Panc1 (cell line): ENCODE data around the gene RPE. TPM values are rescaled to one million over a fixed set of nuclear protein-coding genes. Genes with fewer than 3 reads are reported as not detected.

Experiments
- ATAC-seq: fragments of 200-7000 bp; cut with Tn5 transposase; 2 replicates; pipeline ENCODE4 v1.9.1; 2020; ENCODE audit warnings: mild to moderate bottlenecking, moderate library complexity
- BruUV-seq: library from RNA; stranded (reverse); fragments of 400-500 nt; replicated peaks from 2 replicates; lab custom pipeline; 2021; lab: Mats Ljungman, UMichigan
- CTCF ChIA-PET: fragments of 300-600 bp; sonication (Branson Sonifier 250); formaldehyde crosslinking; loops from one replicate; lab custom pipeline; 2022; ENCODE audit warnings: antibody characterized with exemption; lab: Charles Lee
- POLR2A ChIA-PET: fragments of 300-600 bp; sonication (Branson Sonifier 250); formaldehyde crosslinking; loops from one replicate; lab custom pipeline; 2022; ENCODE audit warnings: antibody characterized with exemption; lab: Charles Lee
- DNase-seq: peaks from one replicate; pipeline ENCODE4 v3.0.0-alpha.2; 2010; ENCODE audit warnings: low read depth, low spot score
- H3K27ac ChIP-seq: 2 replicates; pipeline ENCODE4 v1.5.1; 2011; ENCODE audit warnings: mild to moderate bottlenecking, low read length, inconsistent platforms
- H3K27me3 ChIP-seq: fragments of 200-500 bp; sonication (Bioruptor generic); 2 replicates; pipeline ENCODE4 v1.6.0; 2014; ENCODE audit warnings: low read length, inconsistent platforms; ENCODE audit not compliant: control insufficient read depth, insufficient read depth
- H3K36me3 ChIP-seq: fragments of 200-500 bp; sonication (Bioruptor generic); 2 replicates; pipeline ENCODE4 v1.5.1; 2014; ENCODE audit warnings: inconsistent platforms, mild to moderate bottlenecking, low read length, moderate library complexity; ENCODE audit not compliant: control insufficient read depth, insufficient read depth
- H3K4me1 ChIP-seq: 2 replicates; pipeline ENCODE4 v1.5.1; 2011; ENCODE audit warnings: inconsistent platforms, mild to moderate bottlenecking, low read length, moderate library complexity; ENCODE audit not compliant: control insufficient read depth, insufficient read depth
- H3K4me3 ChIP-seq, 2 experiments: 2 replicates each; pipeline ENCODE4 v1.5.1; 2011 to 2012; ENCODE audit warnings: low read depth in 2 of 2, low read length in 2 of 2, mild to moderate bottlenecking in 2 of 2, inconsistent platforms in 1 of 2, moderate library complexity in 1 of 2
- H3K9me3 ChIP-seq: fragments of 200-500 bp; sonication (Bioruptor generic); 2 replicates; pipeline ENCODE4 v1.5.1; 2014; ENCODE audit warnings: low read depth, mild to moderate bottlenecking, inconsistent platforms, low read length, moderate library complexity; ENCODE audit not compliant: control insufficient read depth, insufficient read depth
- POLR2AphosphoS5 ChIP-seq: IDR thresholded peaks from 2 replicates; pipeline ENCODE4 v1.6.1; 2012; ENCODE audit warnings: mild to moderate bottlenecking, low read depth, low read length, moderate library complexity
- SIN3A ChIP-seq: IDR thresholded peaks from 2 replicates; pipeline ENCODE4 v1.6.1; 2012; ENCODE audit warnings: low read depth, mild to moderate bottlenecking, low read length, moderate library complexity, borderline replicate concordance; ENCODE audit not compliant: insufficient read depth
- TCF7L2 ChIP-seq: IDR thresholded peaks from 2 replicates; pipeline ENCODE4 v1.6.1; 2011; ENCODE audit warnings: mild to moderate bottlenecking, low read depth, low read length, inconsistent platforms
- in situ Hi-C: cut with HindIII; loops from 2 replicates; pipeline ENCODE4 v1.10.0; 2016; ENCODE audit warnings: low sequenced_read_pairs, low pct_unique_long_range_greater_than_20kb
- intact Hi-C: fragments of 100-400 bp; cut with micrococcal nuclease; formaldehyde crosslinking; loops from one replicate; pipeline ENCODE4 v1.10.0; 2022; ENCODE audit not compliant: unreplicated experiment
- total RNA-seq: library from RNA; stranded (reverse); gene quantifications from one replicate; pipeline ENCODE4 v1.2.1, GENCODE V29; 2021; ENCODE audit not compliant: unreplicated experiment
- TF ChIP-seq, protein P1 (sequence below), 2 experiments: IDR thresholded peaks; 2 replicates each; pipeline ENCODE4 v1.6.1; 2011 to 2012; ENCODE audit warnings: low read depth in 2 of 2, control low read depth in 1 of 2, low read length in 1 of 2, mild to moderate bottlenecking in 1 of 2, moderate library complexity in 1 of 2; ENCODE audit not compliant: insufficient read depth in 1 of 2
- TF ChIP-seq, protein P2 (sequence below): fragments of 450-650 bp; IDR thresholded peaks from 2 replicates; pipeline ENCODE4 v1.5.1; 2017; ENCODE audit warnings: mild to moderate bottlenecking

The RPE gene
- total RNA-seq, 1 experiment from 2014 or later = 100 TPM

DNA sequence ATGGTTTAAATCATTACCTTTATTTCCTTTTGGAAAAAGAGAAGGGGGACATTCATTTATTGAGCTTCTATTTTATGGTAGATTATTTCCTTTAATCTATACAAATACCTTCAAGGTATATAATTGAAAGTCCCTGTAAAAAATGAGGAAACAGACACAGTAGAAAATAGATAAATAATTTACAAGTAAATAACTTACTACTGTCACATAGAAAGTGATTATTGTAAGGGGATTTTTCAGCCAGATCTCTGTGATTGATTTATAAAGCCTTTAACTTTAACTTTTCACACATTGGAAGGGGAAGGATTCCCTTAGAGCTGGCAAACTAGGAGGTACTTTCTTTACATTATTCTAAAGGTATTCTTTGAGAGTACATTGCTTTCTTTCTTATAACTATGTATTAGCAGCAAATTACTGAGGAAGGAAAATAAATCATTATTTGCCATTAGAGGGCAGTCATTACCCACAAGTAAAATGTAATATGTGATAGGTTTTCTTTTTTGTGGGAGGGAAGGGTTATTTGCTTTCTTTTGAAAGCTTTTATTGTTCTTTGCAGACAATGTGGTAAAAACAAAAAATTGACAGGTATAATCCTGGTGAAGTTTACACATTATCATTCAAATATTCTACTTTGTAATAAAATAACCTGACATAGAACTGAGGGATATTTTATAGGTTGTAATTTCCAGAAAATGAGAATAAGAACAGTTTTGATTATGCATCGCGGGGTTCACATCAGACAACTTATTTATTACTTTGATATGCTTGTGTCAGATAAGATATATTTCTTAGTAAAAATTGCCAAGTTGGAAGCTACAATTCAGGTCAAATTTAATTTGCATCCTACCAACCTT, 24.8 kb upstream of the RPE start:
- Histone ChIP-seq H3K27me3 (peaks cover 2% of the 10 kb centered on the region; the same call in 1 of the 2 replicates), H3K36me3 (no peaks in the 10 kb centered on the region), H3K9me3 (no peaks in the 10 kb centered on the region), H3K27ac (no peak overlapping the region), H3K4me3 (no peak overlapping the region), H3K4me1 (no peaks in the 10 kb centered on the region)
- TF ChIP-seq, protein P1, sequence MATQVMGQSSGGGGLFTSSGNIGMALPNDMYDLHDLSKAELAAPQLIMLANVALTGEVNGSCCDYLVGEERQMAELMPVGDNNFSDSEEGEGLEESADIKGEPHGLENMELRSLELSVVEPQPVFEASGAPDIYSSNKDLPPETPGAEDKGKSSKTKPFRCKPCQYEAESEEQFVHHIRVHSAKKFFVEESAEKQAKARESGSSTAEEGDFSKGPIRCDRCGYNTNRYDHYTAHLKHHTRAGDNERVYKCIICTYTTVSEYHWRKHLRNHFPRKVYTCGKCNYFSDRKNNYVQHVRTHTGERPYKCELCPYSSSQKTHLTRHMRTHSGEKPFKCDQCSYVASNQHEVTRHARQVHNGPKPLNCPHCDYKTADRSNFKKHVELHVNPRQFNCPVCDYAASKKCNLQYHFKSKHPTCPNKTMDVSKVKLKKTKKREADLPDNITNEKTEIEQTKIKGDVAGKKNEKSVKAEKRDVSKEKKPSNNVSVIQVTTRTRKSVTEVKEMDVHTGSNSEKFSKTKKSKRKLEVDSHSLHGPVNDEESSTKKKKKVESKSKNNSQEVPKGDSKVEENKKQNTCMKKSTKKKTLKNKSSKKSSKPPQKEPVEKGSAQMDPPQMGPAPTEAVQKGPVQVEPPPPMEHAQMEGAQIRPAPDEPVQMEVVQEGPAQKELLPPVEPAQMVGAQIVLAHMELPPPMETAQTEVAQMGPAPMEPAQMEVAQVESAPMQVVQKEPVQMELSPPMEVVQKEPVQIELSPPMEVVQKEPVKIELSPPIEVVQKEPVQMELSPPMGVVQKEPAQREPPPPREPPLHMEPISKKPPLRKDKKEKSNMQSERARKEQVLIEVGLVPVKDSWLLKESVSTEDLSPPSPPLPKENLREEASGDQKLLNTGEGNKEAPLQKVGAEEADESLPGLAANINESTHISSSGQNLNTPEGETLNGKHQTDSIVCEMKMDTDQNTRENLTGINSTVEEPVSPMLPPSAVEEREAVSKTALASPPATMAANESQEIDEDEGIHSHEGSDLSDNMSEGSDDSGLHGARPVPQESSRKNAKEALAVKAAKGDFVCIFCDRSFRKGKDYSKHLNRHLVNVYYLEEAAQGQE (IDR thresholded peaks at IDR 0.05; ENCODE audit: insufficient read depth in 1 of 2, low read depth in 2 of 2, low read length in 1 of 2) = no peak
- no peak for TF ChIP-seq POLR2AphosphoS5
- no peak for TF ChIP-seq SIN3A
- TF ChIP-seq, protein P2, sequence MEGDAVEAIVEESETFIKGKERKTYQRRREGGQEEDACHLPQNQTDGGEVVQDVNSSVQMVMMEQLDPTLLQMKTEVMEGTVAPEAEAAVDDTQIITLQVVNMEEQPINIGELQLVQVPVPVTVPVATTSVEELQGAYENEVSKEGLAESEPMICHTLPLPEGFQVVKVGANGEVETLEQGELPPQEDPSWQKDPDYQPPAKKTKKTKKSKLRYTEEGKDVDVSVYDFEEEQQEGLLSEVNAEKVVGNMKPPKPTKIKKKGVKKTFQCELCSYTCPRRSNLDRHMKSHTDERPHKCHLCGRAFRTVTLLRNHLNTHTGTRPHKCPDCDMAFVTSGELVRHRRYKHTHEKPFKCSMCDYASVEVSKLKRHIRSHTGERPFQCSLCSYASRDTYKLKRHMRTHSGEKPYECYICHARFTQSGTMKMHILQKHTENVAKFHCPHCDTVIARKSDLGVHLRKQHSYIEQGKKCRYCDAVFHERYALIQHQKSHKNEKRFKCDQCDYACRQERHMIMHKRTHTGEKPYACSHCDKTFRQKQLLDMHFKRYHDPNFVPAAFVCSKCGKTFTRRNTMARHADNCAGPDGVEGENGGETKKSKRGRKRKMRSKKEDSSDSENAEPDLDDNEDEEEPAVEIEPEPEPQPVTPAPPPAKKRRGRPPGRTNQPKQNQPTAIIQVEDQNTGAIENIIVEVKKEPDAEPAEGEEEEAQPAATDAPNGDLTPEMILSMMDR = peak; percentile 58; the same call in 1 of the 2 replicates
- no peak for TF ChIP-seq TCF7L2
- no TSS peak for BruUV-seq
- ChIA-PET CTCF (interaction anchor here (0.6 kb wide), 1 partner anchor 93 kb away, joined by 3 read pairs; no protein-coding TSS in a partner anchor), POLR2A (no interaction called here)
- intact Hi-C loops = loop anchor here (2.0 kb wide), 1 partner anchor 221 kb away; no protein-coding TSS in a partner anchor
- in situ Hi-C loops = no loop called here
- DNase-seq = peak; percentile 10
- ATAC-seq = no peak

DNA sequence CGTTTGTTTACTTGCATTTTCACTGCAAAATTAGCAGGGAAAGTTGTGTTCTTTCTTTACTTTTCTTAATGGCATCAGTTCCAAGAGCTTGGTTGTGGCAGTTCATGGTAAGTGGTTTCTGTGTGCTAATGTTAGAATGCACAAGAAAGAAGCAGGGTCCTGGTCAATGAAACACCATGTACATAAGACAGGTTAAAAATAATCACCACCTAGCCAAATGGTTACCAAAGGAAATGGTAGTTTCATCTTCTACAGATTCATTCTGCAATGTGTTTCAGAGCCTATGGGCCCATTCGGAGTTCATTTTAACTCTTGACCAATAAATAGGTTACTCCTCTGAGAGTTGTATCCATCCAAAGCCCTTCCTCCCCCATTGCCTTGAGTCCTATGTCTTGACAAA, 18.1 kb upstream of the RPE start:
- intact Hi-C loops (no loop called here), in situ Hi-C loops (no loop called here)
- ATAC-seq (no peak), DNase-seq (no peak)
- Histone ChIP-seq H3K27me3 (peaks cover 7% of the 10 kb centered on the region; the same call in 1 of the 2 replicates), H3K4me3 (no peak overlapping the region), H3K36me3 (no peaks in the 10 kb centered on the region), H3K9me3 (no peaks in the 10 kb centered on the region), H3K27ac (no peak overlapping the region), H3K4me1 (no peaks in the 10 kb centered on the region)
- CTCF ChIA-PET = no interaction called here
- POLR2A ChIA-PET = no interaction called here
- BruUV-seq = no TSS peak
- TF ChIP-seq, protein P2 = no peak
- TF ChIP-seq SIN3A (no peak), POLR2AphosphoS5 (no peak), TCF7L2 (no peak)
- TF ChIP-seq, protein P1 (IDR thresholded peaks at IDR 0.05; ENCODE audit: insufficient read depth in 1 of 2, low read depth in 2 of 2, low read length in 1 of 2) = no peak
